IPS-18a (cell line): ENCODE results near the gene INKA2.

Experiments
- H3K27ac ChIP-seq: one replicate; pipeline ENCODE4 v1.5.1; 2013; ENCODE audit warnings: low read length
- H3K27me3 ChIP-seq: one replicate; pipeline ENCODE4 v1.6.1; 2013; ENCODE audit warnings: mild to moderate bottlenecking, low read length; ENCODE audit not compliant: control insufficient read depth, insufficient read depth
- H3K36me3 ChIP-seq: one replicate; pipeline ENCODE4 v1.6.1; 2013; ENCODE audit warnings: low read depth, low read length; ENCODE audit not compliant: control insufficient read depth
- H3K4me1 ChIP-seq: one replicate; pipeline ENCODE4 v1.6.1; 2013; ENCODE audit warnings: low read depth, low read length; ENCODE audit not compliant: control insufficient read depth
- H3K4me3 ChIP-seq: one replicate; pipeline ENCODE4 v1.5.1; 2013; ENCODE audit warnings: low read length
- H3K9ac ChIP-seq: one replicate; pipeline ENCODE4 v1.6.1; 2013; ENCODE audit warnings: mild to moderate bottlenecking, low read length, moderate library complexity
- H3K9me3 ChIP-seq: one replicate; pipeline ENCODE4 v1.6.1; 2013; ENCODE audit warnings: low read depth, low read length; ENCODE audit not compliant: control insufficient read depth

The INKA2 gene

GRCh38 chr1:111729946-111730681, 9.1 kb downstream of the INKA2 start:
- no peaks in the 10 kb centered on the region for H3K27me3 ChIP-seq
- H3K27ac ChIP-seq, result no peak overlapping the region
- peaks cover 8% of the 10 kb centered on the region for H3K4me1 ChIP-seq
- H3K9me3 ChIP-seq, result no peaks in the 10 kb centered on the region
- H3K9ac ChIP-seq, result no peak overlapping the region
- no peak overlapping the region for H3K4me3 ChIP-seq
- H3K36me3 ChIP-seq, result no peaks in the 10 kb centered on the region

- H3K4me1 ChIP-seq, result peaks cover 8% of the 10 kb centered on the region
- no peak overlapping the region for H3K9ac ChIP-seq
- no peaks in the 10 kb centered on the region for H3K36me3 ChIP-seq
- H3K4me3 ChIP-seq, result no peak overlapping the region
- H3K27me3 ChIP-seq, result no peaks in the 10 kb centered on the region
- H3K27ac ChIP-seq, result no peak overlapping the region
- no peaks in the 10 kb centered on the region for H3K9me3 ChIP-seq
Measured at GRCh38 chr1:111729271-111729921, 9.8 kb downstream of the INKA2 start.

GRCh38 chr1:111727056-111727455, 12.1 kb downstream of the INKA2 start:
- Histone ChIP-seq H3K4me3 (no peak overlapping the region), H3K27me3 (no peaks in the 10 kb centered on the region), H3K9ac (no peak overlapping the region), H3K9me3 (no peaks in the 10 kb centered on the region), H3K27ac (no peak overlapping the region), H3K36me3 (no peaks in the 10 kb centered on the region), H3K4me1 (peaks cover 8% of the 10 kb centered on the region)

GRCh38 chr1:111725192-111725591, 14.0 kb downstream of the INKA2 start:
- H3K4me1 ChIP-seq, result peaks cover 17% of the 10 kb centered on the region
- H3K27me3 ChIP-seq, result no peaks in the 10 kb centered on the region
- no peak overlapping the region for H3K27ac ChIP-seq
- no peaks in the 10 kb centered on the region for H3K36me3 ChIP-seq
- H3K9ac ChIP-seq, result no peak overlapping the region
- no peaks in the 10 kb centered on the region for H3K9me3 ChIP-seq
- H3K4me3 ChIP-seq, result no peak overlapping the region

GRCh38 chr1:111723871-111724270, 15.3 kb downstream of the INKA2 start:
- Histone ChIP-seq H3K4me3 (no peak overlapping the region), H3K27ac (no peak overlapping the region), H3K27me3 (no peaks in the 10 kb centered on the region), H3K9me3 (no peaks in the 10 kb centered on the region), H3K4me1 (peaks cover 14% of the 10 kb centered on the region), H3K36me3 (no peaks in the 10 kb centered on the region), H3K9ac (no peak overlapping the region)

- no peaks in the 10 kb centered on the region for H3K27me3 ChIP-seq
- peaks cover 14% of the 10 kb centered on the region for H3K4me1 ChIP-seq
- H3K9ac ChIP-seq, result no peak overlapping the region
- no peak overlapping the region for H3K27ac ChIP-seq
- H3K4me3 ChIP-seq, result no peak overlapping the region
- H3K9me3 ChIP-seq, result no peaks in the 10 kb centered on the region
- H3K36me3 ChIP-seq, result no peaks in the 10 kb centered on the region
Measured at GRCh38 chr1:111723091-111723806, 15.9 kb downstream of the INKA2 start.

GRCh38 chr1:111720977-111721786, 18.0 kb downstream of the INKA2 start:
- Histone ChIP-seq H3K9ac (no peak overlapping the region), H3K36me3 (no peaks in the 10 kb centered on the region), H3K27ac (no peak overlapping the region), H3K4me1 (peaks cover 14% of the 10 kb centered on the region), H3K4me3 (no peak overlapping the region), H3K27me3 (no peaks in the 10 kb centered on the region), H3K9me3 (no peaks in the 10 kb centered on the region)

- Histone ChIP-seq H3K27me3 (no peaks in the 10 kb centered on the region), H3K9ac (no peak overlapping the region), H3K36me3 (no peaks in the 10 kb centered on the region), H3K4me1 (peaks cover 14% of the 10 kb centered on the region), H3K4me3 (no peak overlapping the region), H3K9me3 (no peaks in the 10 kb centered on the region), H3K27ac (no peak overlapping the region)
Measured at GRCh38 chr1:111720274-111720976, 18.8 kb downstream of the INKA2 start.

- Histone ChIP-seq H3K9ac (no peak overlapping the region), H3K4me1 (peaks cover 14% of the 10 kb centered on the region), H3K4me3 (no peak overlapping the region), H3K27me3 (no peaks in the 10 kb centered on the region), H3K9me3 (no peaks in the 10 kb centered on the region), H3K36me3 (no peaks in the 10 kb centered on the region), H3K27ac (no peak overlapping the region)
Measured at GRCh38 chr1:111719674-111720132, 19.5 kb downstream of the INKA2 start.

- no peak overlapping the region for H3K4me3 ChIP-seq
- H3K27me3 ChIP-seq, result no peaks in the 10 kb centered on the region
- H3K9ac ChIP-seq, result no peak overlapping the region
- H3K4me1 ChIP-seq, result peaks cover 14% of the 10 kb centered on the region
- no peaks in the 10 kb centered on the region for H3K9me3 ChIP-seq
- no peak overlapping the region for H3K27ac ChIP-seq
- no peaks in the 10 kb centered on the region for H3K36me3 ChIP-seq
Measured at GRCh38 chr1:111719135-111719534, 20.1 kb downstream of the INKA2 start.
